SK-N-MC (cell line): Measurements from ENCODE around the gene MYCL.
"Not testable (repeated sequence)": the region's sequence is repeated elsewhere in the genome, so short reads cannot be mapped to it uniquely, and the experiment has no call there.

Experiments
- DNase-seq: peaks from one replicate; pipeline ENCODE4 v3.0.0-alpha.2; 2011; ENCODE audit warnings: low read depth, low spot score
- H3K27ac ChIP-seq: fragments of 200-600 bp; sonication (generic); 2 replicates; pipeline ENCODE4 v1.5.1; 2016; ENCODE audit warnings: mixed run types
- H3K36me3 ChIP-seq: fragments of 200-600 bp; sonication (generic); 2 replicates; pipeline ENCODE4 v1.6.1; 2017; ENCODE audit warnings: antibody characterized with exemption, low read length, mixed read lengths; ENCODE audit not compliant: insufficient read depth
- H3K4me3 ChIP-seq: fragments of 200-600 bp; sonication (generic); 2 replicates; pipeline ENCODE4 v1.5.1; 2016
- H3K9ac ChIP-seq: fragments of 200-600 bp; sonication (generic); 2 replicates; pipeline ENCODE4 v1.8.0; 2017; ENCODE audit warnings: mixed run types, mixed read lengths; ENCODE audit not compliant: insufficient read length
- H3K9me3 ChIP-seq: fragments of 200-600 bp; sonication (generic); 2 replicates; pipeline ENCODE4 v1.6.1; 2017; ENCODE audit warnings: low read depth, mild to moderate bottlenecking, antibody characterized with exemption, low read length, moderate library complexity, mixed read lengths
- EZH2 ChIP-seq: fragments of 200-600 bp; sonication (generic); IDR thresholded peaks from one replicate; pipeline ENCODE4 v1.6.1; 2017; ENCODE audit warnings: antibody characterized with exemption
- FOXP2 ChIP-seq: optimal IDR thresholded peaks from 2 replicates; pipeline ENCODE3; 2011; ENCODE audit warnings: mild to moderate bottlenecking, moderate library complexity; ENCODE audit not compliant: insufficient read depth; ENCODE audit errors: extremely low read length, control extremely low read depth
- POLR2AphosphoS5 ChIP-seq: IDR thresholded peaks from 2 replicates; pipeline ENCODE4 v1.6.1; 2012; ENCODE audit warnings: mild to moderate bottlenecking, low read depth, low read length, borderline replicate concordance

The MYCL gene

GRCh38 chr1:39885516-39885915, 16.2 kb downstream of the MYCL start:
- TF ChIP-seq POLR2AphosphoS5 (no peak), EZH2 (no peak), FOXP2 (no peak)
- Histone ChIP-seq H3K4me3 (no peak overlapping the region), H3K9ac (no peak overlapping the region), H3K9me3 (no peaks in the 10 kb centered on the region), H3K27ac (no peak overlapping the region), H3K36me3 (peaks cover 12% of the 10 kb centered on the region; the same call in 1 of the 2 replicates)
- no peak for DNase-seq

DNA sequence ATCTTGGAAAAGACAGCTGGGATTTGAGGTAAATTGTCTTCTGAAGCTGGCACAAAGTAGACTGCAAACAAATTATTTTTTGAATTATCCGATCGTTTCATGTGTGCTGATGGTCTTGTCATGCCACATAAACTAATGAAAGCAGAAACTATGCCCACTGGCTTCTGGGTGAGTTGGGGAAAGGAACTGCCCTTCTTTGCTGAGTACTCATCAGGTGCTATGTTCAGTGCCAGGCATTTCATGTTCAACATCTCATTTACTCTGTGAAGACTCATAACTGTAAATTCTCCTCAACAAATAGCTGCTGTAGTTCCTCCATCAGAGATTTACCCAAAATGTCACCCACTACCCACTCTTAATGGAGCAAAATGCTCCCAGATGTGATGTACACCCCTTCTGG, 19.6 kb downstream of the MYCL start:
- TF ChIP-seq POLR2AphosphoS5 (no peak), EZH2 (no peak), FOXP2 (no peak)
- peaks cover 23% of the 10 kb centered on the region for H3K36me3 ChIP-seq
- peak overlapping the region; percentile 88 for H3K9ac ChIP-seq
- no peak for DNase-seq
- peak overlapping the region; percentile 89 for H3K4me3 ChIP-seq
- H3K9me3 ChIP-seq = no peaks in the 10 kb centered on the region
- no peak overlapping the region for H3K27ac ChIP-seq

- Histone ChIP-seq H3K9ac (no peak overlapping the region), H3K36me3 (peaks cover 28% of the 10 kb centered on the region), H3K4me3 (no peak overlapping the region), H3K27ac (peak overlapping the region; percentile 71; the same call in 1 of the 2 replicates), H3K9me3 (no peaks in the 10 kb centered on the region)
- TF ChIP-seq FOXP2 (no peak), POLR2AphosphoS5 (no peak), EZH2 (no peak)
- no peak for DNase-seq
These were observed 23.4 kb downstream of the MYCL start for GRCh38 chr1:39877980-39878956.

DNA sequence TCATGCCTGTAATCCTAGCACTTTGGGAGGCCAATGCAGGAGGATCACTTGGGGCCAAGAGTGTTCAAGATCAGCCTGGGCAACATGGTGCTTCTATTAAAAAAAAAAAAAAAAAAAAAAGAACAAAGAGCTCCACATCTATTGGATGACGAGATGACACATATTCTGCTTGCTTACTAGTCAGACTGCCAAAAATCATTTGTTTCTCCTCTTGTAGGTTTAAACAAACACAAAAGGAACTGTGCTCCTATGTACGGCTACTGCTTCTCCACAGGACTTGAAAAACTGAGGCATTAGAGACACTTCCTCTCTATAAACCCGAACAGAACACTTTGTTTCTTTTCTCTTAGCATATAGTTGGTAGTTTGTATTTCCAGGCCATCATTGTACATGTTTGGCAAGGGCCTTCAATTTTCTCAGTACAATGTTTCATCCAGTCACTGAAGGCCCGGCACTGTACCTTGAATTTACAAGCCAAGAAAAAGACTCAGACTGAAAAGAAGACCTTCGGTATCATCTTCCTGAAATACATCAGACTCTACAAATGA, 24.4 kb downstream of the MYCL start:
- no peak for DNase-seq
- Histone ChIP-seq H3K9ac (no peak overlapping the region), H3K36me3 (peaks cover 27% of the 10 kb centered on the region)

DNA sequence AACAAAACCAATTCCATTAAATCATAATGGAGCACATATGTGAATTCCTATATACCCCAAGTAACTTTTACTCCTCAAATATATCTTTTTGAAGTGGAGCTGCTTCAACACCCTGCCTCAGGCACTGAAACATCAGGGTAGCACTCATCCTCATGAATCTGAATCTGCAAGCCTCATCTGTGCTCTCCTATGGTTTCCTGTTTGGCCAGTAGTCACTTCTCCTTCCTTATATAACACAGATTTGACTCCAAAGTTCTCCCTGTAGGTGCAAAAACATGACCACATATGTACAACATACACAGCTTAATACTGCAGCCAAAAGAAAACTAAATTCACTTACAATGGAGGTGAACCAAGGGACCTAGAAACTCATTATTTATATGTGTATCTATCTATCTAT, 25.6 kb downstream of the MYCL start:
- H3K27ac ChIP-seq = peak overlapping the region; percentile 42
- DNase-seq = no peak
- peaks cover 28% of the 10 kb centered on the region for H3K36me3 ChIP-seq
- no peak overlapping the region for H3K9ac ChIP-seq
- TF ChIP-seq EZH2 = no peak
- no peak for TF ChIP-seq FOXP2
- no peak for TF ChIP-seq POLR2AphosphoS5
- no peaks in the 10 kb centered on the region for H3K9me3 ChIP-seq
- H3K4me3 ChIP-seq = no peak overlapping the region

More for the DNA sequence above, 24.4 kb downstream of the MYCL start:
- Histone ChIP-seq H3K9me3 (no peaks in the 10 kb centered on the region), H3K27ac (peak overlapping the region; percentile 71), H3K4me3 (no peak overlapping the region)
- TF ChIP-seq POLR2AphosphoS5 (no peak), FOXP2 (no peak), EZH2 (no peak)

GRCh38 chr1:39872698-39873097, 29.0 kb downstream of the MYCL start:
- no peak for DNase-seq
- Histone ChIP-seq H3K9me3 (no peaks in the 10 kb centered on the region), H3K36me3 (peaks cover 27% of the 10 kb centered on the region), H3K27ac (peak overlapping the region; percentile 38; the same call in 1 of the 2 replicates), H3K9ac (no peak overlapping the region), H3K4me3 (no peak overlapping the region)
- TF ChIP-seq FOXP2 (no peak), EZH2 (no peak), POLR2AphosphoS5 (no peak)

DNA sequence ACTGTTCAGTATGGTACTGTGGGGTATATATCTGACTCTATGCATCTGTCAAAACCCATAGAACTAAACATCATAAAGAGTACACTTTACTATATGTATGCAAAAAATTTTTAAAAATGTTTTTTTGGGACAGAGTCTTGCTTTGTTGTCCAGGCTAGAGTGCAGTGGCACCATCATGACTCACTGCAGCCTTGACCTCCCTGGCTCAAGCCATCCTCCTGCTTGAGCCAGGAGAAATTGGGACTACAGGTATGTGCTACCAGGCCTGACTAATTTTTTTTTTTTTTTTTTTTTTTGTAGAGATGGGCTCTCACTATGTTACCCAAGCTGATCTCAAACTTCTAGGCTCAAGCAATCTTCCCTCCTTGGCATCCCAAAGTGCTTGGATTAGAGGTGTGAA, 29.9 kb downstream of the MYCL start:
- no peak for TF ChIP-seq FOXP2
- no peak for TF ChIP-seq POLR2AphosphoS5
- TF ChIP-seq EZH2 = no peak
- Histone ChIP-seq H3K9me3 (no peaks in the 10 kb centered on the region), H3K36me3 (peaks cover 23% of the 10 kb centered on the region), H3K9ac (no peak overlapping the region), H3K27ac (no peak overlapping the region), H3K4me3 (no peak overlapping the region)
- no peak for DNase-seq

DNA sequence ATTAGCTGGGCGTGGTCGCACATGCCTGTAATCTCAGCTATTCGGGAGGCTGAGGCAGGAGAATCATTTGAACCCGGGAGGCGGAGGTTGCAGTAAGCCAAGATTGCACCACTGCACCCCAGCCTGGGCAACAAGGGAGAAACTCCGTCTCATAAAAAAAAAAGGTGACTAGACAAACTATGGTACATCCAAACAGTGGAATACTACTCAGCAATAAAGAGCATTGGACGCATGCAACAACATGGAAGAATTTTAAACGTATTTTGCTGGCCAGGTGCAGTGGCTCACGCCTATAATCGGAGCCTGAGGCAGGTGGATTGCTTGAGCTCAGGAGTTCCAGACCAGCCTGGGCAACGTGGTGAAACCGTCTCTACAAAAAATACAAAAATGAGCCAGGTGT, 30.7 kb downstream of the MYCL start:
- not testable (repeated sequence) for DNase-seq, H3K27ac ChIP-seq, H3K9me3 ChIP-seq, H3K9ac ChIP-seq, H3K4me3 ChIP-seq
- H3K36me3 ChIP-seq = peaks cover 23% of the 10 kb centered on the region

DNA sequence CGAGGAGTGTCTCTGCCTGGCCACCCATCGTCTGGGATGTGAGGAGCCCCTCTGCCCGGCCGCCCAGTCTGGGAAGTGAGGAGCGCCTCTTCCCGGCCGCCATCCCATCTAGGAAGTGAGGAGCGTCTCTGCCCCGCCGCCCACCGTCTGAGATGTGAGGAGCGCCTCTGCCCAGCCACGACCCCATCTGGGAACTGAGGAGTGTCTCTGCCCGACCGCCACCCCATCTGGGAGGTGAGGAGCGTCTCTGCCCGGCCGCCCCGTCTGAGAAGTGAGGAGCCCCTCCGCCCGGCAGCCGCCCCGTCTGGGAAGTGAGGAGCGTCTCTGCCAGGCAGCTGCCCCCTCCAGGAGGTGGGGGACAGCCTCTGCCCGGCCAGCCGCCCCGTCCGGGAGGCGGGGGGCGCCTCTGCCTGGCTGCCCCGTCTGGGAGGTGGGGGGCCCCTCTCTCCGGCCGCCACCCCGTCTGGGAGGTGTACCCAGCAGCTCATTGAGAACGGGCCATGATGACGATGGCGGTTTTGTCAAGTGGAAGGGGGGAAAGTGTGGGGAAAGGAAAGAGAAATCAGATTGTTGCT, 32.1 kb downstream of the MYCL start:
- peaks cover 21% of the 10 kb centered on the region for H3K36me3 ChIP-seq
- H3K9me3 ChIP-seq, DNase-seq, H3K27ac ChIP-seq, H3K9ac ChIP-seq, H3K4me3 ChIP-seq: not testable (repeated sequence)
